ENCODE measurements around the gene OTOP2.
"Not testable (repeated sequence)": the region's sequence is repeated elsewhere in the genome, so short reads cannot be mapped to it uniquely, and the experiment has no call there.

- not testable (repeated sequence) for TF ChIP-seq CTCF (IDR thresholded peaks at IDR 0.05; ENCODE audit: low read length); EZH2 (IDR thresholded peaks at IDR 0.05; ENCODE audit: borderline replicate concordance, low read length)
Measured at GRCh38 chr17:74909097-74909496, 15.0 kb upstream of the OTOP2 start.
